Aorta (tissue), 5 donors: ENCODE measurements around the gene PRKCA. TPM values are rescaled to one million over a fixed set of nuclear protein-coding genes. Genes with fewer than 3 reads are reported as not detected.

ENCODE experiments used
- ATAC-seq: fragments of 200-7000 bp; cut with Tn5 transposase; one replicate; pipeline ENCODE4 v1.9.1; 2022; ENCODE audit warnings: moderate library complexity; ENCODE audit not compliant: low FRiP score
- DNase-seq, 2 donors: peaks; one replicate each; pipeline ENCODE4 v3.0.0-alpha.2; 2020
- H3K27ac ChIP-seq, 2 donors: one replicate each; pipeline ENCODE4 v1.5.1; 2013; ENCODE audit warnings: low read length in 2 of 2, mild to moderate bottlenecking in 2 of 2, moderate library complexity in 2 of 2, control low read depth in 1 of 2, inconsistent platforms in 1 of 2, low read depth in 1 of 2
- H3K27me3 ChIP-seq, 2 donors: one replicate each; pipeline ENCODE4 v1.6.1; 2013; ENCODE audit warnings: control low read depth in 1 of 2, low read length in 1 of 2, mild to moderate bottlenecking in 1 of 2, moderate library complexity in 1 of 2; ENCODE audit not compliant: insufficient read depth in 2 of 2, control insufficient read depth in 1 of 2
- H3K36me3 ChIP-seq, 2 donors: one replicate each; pipeline ENCODE4 v1.6.1; 2013; ENCODE audit warnings: control low read depth in 1 of 2, low read length in 1 of 2, mild to moderate bottlenecking in 1 of 2; ENCODE audit not compliant: insufficient read depth in 2 of 2, control insufficient read depth in 1 of 2
- H3K4me1 ChIP-seq, 2 donors: one replicate each; pipeline ENCODE4 v1.6.1; 2013; ENCODE audit warnings: low read length in 2 of 2, control low read depth in 1 of 2, mild to moderate bottlenecking in 1 of 2, moderate library complexity in 1 of 2; ENCODE audit not compliant: insufficient read depth in 2 of 2, control insufficient read depth in 1 of 2
- H3K4me3 ChIP-seq, 2 donors: one replicate each; pipeline ENCODE4 v1.5.1; 2013; ENCODE audit warnings: low read length in 2 of 2, control low read depth in 1 of 2, mild to moderate bottlenecking in 1 of 2
- H3K9me3 ChIP-seq: one replicate; pipeline ENCODE4 v1.6.1; 2013; ENCODE audit warnings: mild to moderate bottlenecking, low read length; ENCODE audit not compliant: control insufficient read depth
- WGBS, 2 donors: extraction: QIAGEN DNeasy Blood & Tissue Kit; methylation state at CpG; one replicate each; pipeline ENCODE4 v1.1.7; 2013; 5-methylcytosine and 5-hydroxymethylcytosine counted together
- intact Hi-C, 2 donors: fragments of 100-400 bp; cut with DNase I; formaldehyde crosslinking; loops; one replicate each; pipeline versions ENCODE4 v1.14.2 to v1.15.0; 2022
- polyA plus RNA-seq, 2 donors: library from polyadenylated mRNA; stranded (reverse); fragments of 200-250 nt; gene quantifications; one replicate each; pipeline ENCODE4 v1.2.3, GENCODE V29; 2013
- total RNA-seq, 2 donors: library from RNA; stranded (reverse); fragmentation: NEBNext Ultra II Directional; extraction: Animal tissue kit (Norgen Biotek cat#: 25700); gene quantifications; one replicate each; pipeline ENCODE4 v1.2.1, GENCODE V29; 2021
- donor health status: healthy with polysubstance abuse.
- donor health status: Bipolar disorder and iron deficiency.
- donor health status: DM: no; HTN: no; CAD: no.
- donor health status: DM: no; HTN: no; CAD: no.
- donor health status: DM: yes; HTN: yes; CAD: no.

The PRKCA gene
- total and polyA plus RNA-seq, 4 donors, result 2.7 to 15.4 (median 9.1) TPM

DNA sequence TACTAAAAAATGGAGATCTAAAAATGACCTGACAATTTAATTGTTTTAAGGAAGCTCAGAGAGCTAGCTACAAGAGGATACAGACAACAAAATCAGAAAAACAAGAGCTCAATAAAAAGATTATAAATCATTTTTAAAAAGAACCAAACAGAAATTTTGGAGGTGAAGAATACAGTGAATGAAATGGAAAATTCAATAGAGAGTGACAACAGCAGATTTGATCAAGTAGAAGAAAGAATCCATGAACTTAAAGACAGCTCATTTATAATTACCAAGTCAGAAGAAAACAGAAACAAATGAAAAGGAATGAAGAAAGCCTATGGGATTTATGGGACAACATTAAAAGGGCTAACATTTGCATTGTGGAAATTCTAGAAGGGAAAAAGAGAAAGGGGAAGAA is 395.9 kb downstream of the PRKCA start:
- Histone ChIP-seq H3K4me1 (no peaks in the 10 kb centered on the region), H3K9me3 (peaks cover 2% of the 10 kb centered on the region), H3K27ac (no peak overlapping the region), H3K36me3 (peaks cover 0 to 4% of the 10 kb centered on the region in 2 donors), H3K27me3 (no peaks in the 10 kb centered on the region), H3K4me3 (no peak overlapping the region)
- intact Hi-C loops, result no loop called here
- ATAC-seq, result no peak
- no peak for DNase-seq

DNA sequence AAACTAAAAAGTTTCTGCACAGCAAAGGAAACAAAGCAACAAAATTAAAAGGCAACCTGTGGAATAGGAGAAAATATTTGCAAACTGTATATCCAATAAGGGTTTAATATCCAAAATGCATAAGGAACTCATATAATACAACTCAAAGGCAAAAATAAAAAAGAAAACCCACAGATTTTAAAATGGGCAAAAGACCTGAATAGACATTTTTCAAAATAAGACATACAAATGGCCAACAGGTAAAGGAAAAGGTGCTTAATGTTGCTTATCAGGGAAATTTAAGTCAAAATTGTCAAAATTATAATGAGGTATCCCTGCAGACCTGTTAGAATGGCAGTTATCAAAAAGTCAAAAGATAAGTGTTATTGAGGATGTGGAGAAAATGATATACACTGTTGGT is 399.0 kb downstream of the PRKCA start:
- Histone ChIP-seq H3K27me3 (no peaks in the 10 kb centered on the region), H3K4me1 (no peaks in the 10 kb centered on the region), H3K4me3 (no peak overlapping the region), H3K36me3 (peaks cover 0 to 4% of the 10 kb centered on the region in 2 donors), H3K9me3 (peaks cover 2% of the 10 kb centered on the region), H3K27ac (no peak overlapping the region)
- intact Hi-C loops, result no loop called here
- ATAC-seq (no peak), DNase-seq (no peak)

DNA sequence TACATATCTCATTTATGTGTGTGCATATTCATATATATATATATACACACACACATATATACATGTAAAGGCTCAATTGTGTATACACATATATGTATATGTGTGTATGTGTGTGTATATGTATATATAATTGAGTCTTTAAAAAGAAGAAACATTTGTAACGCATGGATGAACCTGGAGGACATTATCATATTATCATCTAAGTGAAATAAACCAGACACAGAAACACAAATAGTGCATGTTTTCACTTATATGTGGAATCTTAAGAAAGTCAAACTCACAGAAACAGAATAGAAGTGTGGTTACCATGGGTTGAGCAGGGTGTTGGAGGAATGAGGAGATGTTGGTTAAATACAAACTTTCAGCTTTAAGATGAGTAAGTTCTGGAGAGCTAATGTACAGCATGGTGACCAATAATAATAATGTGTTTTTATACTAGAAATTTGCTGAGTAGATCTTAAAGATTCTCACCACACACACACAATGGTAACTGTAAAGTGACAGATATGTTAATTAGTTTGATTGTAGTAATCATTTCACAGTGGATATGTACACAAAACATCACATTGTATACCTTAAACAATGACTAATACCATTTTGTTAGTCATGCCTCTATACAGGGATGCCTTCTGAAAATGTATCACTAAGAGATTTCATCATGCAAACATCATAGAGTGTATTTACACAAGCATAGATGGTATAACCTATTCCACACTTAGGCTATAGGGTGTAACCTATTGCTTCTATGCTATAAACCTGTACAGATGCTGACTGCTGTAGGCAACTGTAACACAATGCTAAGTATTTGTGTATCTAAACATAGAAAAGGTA is 399.9 kb downstream of the PRKCA start:
- intact Hi-C loops, result no loop called here
- Histone ChIP-seq H3K36me3 (peaks cover 0 to 4% of the 10 kb centered on the region in 2 donors), H3K27me3 (no peaks in the 10 kb centered on the region), H3K4me1 (no peaks in the 10 kb centered on the region), H3K9me3 (peaks cover 2% of the 10 kb centered on the region), H3K27ac (no peak overlapping the region), H3K4me3 (no peak overlapping the region)
- no peak for DNase-seq
- 86 to 87% methylated on average over 1 of the region's 1 CpG for WGBS, 2 donors
- ATAC-seq, result no peak

GRCh38 chr17:66704858-66705520 is 402.6 kb downstream of the PRKCA start:
- no peak overlapping the region for H3K4me3 ChIP-seq
- intact Hi-C loops, result no loop called here
- H3K27me3 ChIP-seq, result no peaks in the 10 kb centered on the region
- no peaks in the 10 kb centered on the region for H3K9me3 ChIP-seq
- ATAC-seq (no peak), DNase-seq (no peak)
- 36 to 42% methylated on average over 2 of the region's 2 CpGs for WGBS, 2 donors
- H3K36me3 ChIP-seq, result no peaks in the 10 kb centered on the region
- H3K4me1 ChIP-seq, result no peaks in the 10 kb centered on the region
- H3K27ac ChIP-seq, result no peak overlapping the region

GRCh38 chr17:66706851-66707450 is 404.5 kb downstream of the PRKCA start:
- no peaks in the 10 kb centered on the region for H3K9me3 ChIP-seq
- no peaks in the 10 kb centered on the region for H3K36me3 ChIP-seq
- H3K4me3 ChIP-seq, result no peak overlapping the region
- H3K27me3 ChIP-seq, result no peaks in the 10 kb centered on the region
- no peak overlapping the region for H3K27ac ChIP-seq
- intact Hi-C loops, result no loop called here
- WGBS, 2 donors, result 96 to 97% methylated on average over 1 of the region's 1 CpG
- no peaks in the 10 kb centered on the region for H3K4me1 ChIP-seq
- no peak for DNase-seq
- ATAC-seq, result no peak

DNA sequence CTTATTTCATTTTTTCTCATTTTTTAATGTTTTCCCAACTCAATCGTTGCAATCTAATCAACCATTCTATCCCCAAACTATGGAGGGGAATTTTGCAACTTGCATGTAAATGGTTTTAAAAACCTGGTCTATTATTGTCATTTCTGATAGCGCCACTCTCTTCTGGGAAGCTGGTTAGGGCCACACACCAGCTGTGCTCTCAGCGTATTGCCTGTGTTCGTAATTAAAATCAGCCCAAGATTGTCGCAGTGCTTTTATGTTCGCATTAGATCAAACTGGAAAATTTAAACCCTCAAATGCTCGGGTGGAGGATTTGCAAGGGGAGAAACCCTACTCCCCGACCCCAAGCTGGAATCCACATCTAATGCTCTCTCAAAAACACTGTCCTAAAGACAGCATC is 409.0 kb downstream of the PRKCA start:
- 90 to 92% methylated on average over 8 of the region's 8 CpGs for WGBS, 2 donors
- ATAC-seq (no peak), DNase-seq (no peak)
- intact Hi-C loops, result loop anchor here in 1 of 2 donors (10.0 kb wide), 1 partner anchor 63 kb away; no protein-coding TSS in a partner anchor
- Histone ChIP-seq H3K36me3 (no peaks in the 10 kb centered on the region), H3K27ac (no peak overlapping the region), H3K4me1 (no peaks in the 10 kb centered on the region), H3K4me3 (no peak overlapping the region), H3K9me3 (no peaks in the 10 kb centered on the region), H3K27me3 (no peaks in the 10 kb centered on the region)

DNA sequence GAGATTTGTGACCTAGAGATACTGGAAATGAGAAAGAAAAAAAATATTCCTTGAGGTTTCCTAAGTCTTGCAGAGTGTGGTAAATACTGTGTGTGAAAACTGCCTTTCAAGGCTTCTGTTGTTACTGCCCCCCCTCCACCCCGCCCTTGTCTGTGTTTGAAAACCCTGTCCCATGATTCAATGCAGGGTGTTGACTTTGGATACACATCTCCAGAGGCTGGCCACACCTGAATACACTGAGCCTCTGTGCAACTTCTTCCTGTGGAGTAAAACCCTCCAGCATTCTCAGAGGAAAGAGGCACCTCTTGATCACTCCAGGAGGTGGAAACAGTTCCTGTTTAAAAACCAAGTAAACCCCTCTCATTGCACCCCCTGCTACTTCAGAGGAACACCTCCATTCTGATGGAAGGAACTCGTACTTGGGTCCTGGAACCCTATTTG is 409.5 kb downstream of the PRKCA start:
- DNase-seq, result no peak
- Histone ChIP-seq H3K4me1 (no peaks in the 10 kb centered on the region), H3K9me3 (no peaks in the 10 kb centered on the region), H3K36me3 (no peaks in the 10 kb centered on the region), H3K4me3 (no peak overlapping the region), H3K27me3 (no peaks in the 10 kb centered on the region), H3K27ac (no peak overlapping the region)
- no peak for ATAC-seq
- intact Hi-C loops, result loop anchor here in 1 of 2 donors (10.0 kb wide), 1 partner anchor 63 kb away; no protein-coding TSS in a partner anchor
- WGBS, 2 donors, result 63 to 77% methylated on average over 2 of the region's 2 CpGs

GRCh38 chr17:66712453-66712852 is 410.0 kb downstream of the PRKCA start:
- Histone ChIP-seq H3K4me1 (no peaks in the 10 kb centered on the region), H3K27ac (no peak overlapping the region), H3K27me3 (no peaks in the 10 kb centered on the region), H3K9me3 (no peaks in the 10 kb centered on the region), H3K4me3 (no peak overlapping the region), H3K36me3 (no peaks in the 10 kb centered on the region)
- 82 to 86% methylated on average over 3 of the region's 3 CpGs for WGBS, 2 donors
- intact Hi-C loops, result loop anchor here in 1 of 2 donors (10.0 kb wide), 1 partner anchor 62 kb away; no protein-coding TSS in a partner anchor
- no peak for DNase-seq
- no peak for ATAC-seq
